GM21576 (cell line): ENCODE measurements around the gene SULT4A1.

Source experiments
- ATAC-seq: cut with Tn5 transposase; IDR thresholded peaks from one replicate; pipeline ENCODE4 v1.9.1; 2021; ENCODE audit warnings: mild to moderate bottlenecking, moderate library complexity; ENCODE audit not compliant: unreplicated experiment

The SULT4A1 gene

DNA sequence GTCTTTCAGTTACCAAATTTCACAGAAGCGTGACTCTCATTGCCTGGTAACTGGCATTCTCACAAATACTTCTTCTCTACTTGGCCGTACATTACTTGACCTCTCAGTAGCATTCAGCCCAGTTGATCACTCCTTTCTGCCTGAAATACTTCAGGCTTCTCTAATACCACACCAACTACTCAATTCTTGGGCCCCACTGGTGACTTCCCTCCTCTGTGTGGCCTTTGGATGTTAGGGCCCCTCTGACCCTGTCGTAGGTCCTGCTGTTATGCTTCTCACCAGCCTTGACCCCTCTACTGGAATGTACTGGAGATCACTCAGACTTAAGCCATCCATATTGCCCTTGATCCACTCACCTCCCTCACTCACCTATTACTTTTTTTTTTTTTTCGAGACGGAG lies 48.0 kb downstream of the SULT4A1 start:
- no peak for ATAC-seq

DNA sequence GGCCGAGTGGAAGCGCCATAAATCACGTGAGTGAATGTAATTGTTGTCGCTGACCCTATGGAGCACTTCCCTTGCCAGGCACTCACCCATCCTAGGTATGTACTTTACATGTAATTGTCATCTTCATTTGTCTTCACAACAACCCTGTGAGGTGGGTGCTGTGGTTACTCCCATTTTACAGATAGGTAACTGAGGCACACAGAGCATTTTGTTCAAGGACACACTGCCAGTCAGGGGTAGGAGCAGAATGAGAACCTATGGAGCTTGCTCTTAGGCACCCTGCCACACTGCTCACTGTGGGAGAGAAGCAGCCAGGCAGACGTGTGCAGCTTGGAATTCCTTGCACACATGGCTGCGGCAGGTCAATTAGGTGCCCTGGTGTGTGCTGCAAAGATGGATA lies 49.4 kb downstream of the SULT4A1 start:
- ATAC-seq: no peak

DNA sequence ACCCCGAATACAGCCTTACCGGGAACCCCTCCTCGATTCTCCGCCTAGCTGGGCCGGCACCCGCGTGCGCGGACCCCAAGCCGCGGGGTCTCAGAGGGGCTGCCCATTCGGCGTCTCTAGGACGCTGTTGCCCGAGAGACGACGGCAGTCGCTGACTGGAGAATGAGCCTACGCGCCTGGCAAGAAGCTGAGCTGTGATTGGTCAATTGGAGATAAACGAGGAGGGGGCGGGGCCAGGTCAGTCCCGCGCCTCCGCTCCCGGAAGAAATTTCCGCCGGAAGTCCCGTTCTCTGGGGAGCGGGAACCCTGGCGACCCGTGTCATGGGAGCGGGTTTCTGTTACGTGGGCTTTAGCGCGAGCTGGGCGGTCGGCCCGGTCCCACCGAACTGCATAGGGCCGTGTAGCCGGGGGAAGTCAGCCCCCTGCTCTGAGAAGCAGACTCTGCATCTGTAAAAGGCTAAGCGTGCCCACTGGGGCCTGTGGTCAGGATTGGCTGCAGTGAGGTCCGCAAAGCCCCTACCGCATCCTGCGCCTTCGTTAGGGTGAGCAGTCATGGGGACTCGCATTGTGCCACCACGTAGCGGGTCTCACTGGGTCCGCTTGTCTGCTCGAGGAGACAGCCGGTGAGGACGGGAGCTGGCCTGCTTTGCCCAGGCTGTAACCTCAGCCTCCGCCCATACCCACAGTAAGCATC lies 50.0 kb downstream of the SULT4A1 start, which contains the start of gene EFCAB6:
TSS of gene EFCAB6 (minus strand) at position 157 of the 694 bp plus-strand sequence. CDS start 29,987 bp downstream, outside the sequence.
- peak; percentile 80 for ATAC-seq

DNA sequence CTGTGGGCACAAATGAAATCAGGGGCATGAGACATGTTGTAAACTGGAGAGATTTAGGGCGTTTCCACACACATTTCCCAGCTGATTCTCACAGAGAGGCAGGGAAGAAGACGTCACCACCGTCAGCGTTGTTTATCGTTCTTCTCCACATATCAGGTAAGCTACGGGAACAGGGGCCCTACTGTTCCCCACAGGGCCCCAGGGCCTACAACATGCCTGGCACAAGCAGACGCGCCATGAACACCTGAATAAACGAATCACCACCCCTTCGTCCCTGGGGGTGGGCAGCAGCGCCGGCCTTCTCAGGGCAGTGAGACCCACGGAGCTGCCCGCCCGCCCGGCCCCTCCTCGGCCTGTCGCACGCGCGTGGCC lies 50.5 kb downstream of the SULT4A1 start:
- ATAC-seq: peak; percentile 11

DNA sequence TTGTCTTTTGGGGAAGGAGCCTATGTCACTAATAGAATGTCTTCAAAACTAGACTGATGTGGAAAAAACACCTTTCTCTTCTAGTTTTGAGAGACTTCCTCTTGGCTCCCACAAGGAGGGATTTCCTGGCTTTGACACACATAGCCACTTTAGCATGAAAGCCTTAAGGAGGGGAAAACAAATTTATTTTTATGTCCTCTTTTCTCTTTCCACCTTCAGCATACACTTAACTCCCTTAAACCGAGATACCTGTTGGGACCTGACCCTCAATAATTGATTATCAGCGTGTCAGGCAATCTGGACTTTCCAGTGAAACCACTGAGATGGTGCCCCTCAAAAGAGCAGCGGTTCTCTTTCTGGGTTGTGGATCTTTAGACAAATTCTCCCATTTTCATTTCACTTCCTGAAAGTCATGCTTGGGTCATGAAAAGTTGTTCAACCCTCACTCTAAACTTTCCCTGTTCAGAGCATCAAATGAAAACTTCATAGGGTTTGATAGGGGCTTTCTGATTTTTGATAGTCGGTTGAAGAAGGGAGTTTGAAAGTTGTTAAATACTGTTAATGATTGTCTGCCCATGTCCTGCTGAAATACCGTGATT lies 59.3 kb downstream of the SULT4A1 start:
- ATAC-seq: no peak

DNA sequence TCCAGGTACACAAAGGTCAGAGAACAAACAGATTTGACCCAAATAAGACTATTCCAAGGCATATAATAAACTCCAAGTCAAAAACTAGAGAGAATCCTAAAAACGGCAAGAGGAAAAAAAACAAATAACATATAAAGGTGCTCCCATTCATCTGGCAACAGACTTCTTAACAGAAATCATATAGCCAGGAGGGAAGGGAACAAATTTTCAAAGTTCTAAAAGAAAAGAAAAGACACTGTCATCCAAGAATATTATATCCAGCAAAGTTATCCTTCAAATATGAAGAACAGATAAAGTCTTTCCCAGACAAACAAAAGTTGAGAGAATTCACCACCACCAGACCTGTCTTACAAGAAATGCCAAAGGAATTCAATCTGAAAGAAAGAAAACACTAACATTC lies 61.3 kb downstream of the SULT4A1 start:
- ATAC-seq: no peak

DNA sequence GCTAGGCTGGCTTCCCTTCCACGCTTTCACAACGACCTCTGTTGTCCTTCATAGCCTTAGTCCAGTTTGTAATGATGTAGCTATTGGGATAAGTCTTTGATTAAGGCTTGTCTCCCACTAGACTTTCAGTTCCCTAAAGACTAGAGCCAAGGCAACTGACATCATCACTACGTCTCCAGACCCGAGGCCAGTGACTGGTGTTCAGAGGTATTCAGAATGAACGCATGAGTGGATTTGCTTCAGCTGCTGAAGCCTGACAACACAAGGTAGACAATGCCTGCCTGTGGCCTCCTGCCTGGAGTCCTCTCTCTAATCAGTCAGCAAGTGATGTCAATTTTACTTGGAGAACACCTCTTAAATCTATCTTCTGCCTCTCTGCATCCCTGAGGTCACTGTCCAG lies 63.8 kb downstream of the SULT4A1 start:
- ATAC-seq: no peak

DNA sequence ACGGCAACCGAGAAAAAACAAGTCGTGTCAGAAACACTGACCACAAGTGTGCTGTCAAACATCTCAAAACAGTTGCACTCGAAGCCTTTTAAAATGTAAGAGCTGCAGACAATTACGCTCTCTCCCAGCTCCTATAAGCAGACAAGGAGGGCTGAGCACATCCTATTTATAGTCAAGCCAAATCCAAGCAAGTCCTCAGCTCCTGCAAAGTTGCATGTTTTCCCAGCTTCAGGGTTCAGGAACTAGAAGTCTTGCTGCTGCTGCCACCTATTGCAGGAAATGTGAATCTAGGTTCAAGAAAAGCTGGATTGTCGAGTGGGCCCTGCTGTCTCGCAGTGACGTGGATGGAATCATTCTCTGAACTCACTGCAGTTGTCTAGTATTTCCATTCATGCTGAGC lies 65.7 kb downstream of the SULT4A1 start:
- ATAC-seq: no peak

DNA sequence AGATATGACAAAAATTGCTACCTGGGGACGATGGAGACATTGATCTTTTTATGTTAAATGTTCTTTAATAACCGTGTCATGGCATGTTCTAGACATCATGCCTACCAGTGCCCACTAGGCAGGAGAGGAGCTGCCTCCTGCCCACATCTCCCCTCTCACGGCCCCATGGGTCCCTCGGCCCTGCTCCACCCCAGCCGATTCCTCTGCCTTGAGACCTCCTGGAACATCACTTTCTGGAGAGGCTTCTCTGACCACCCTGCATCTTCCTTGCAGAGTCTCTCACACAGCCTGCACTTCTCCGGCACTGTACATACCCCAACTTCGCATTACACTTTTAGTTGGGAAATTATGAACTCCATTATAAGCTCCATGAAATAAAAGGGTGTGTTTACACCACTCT lies 67.0 kb downstream of the SULT4A1 start:
- ATAC-seq: no peak

DNA sequence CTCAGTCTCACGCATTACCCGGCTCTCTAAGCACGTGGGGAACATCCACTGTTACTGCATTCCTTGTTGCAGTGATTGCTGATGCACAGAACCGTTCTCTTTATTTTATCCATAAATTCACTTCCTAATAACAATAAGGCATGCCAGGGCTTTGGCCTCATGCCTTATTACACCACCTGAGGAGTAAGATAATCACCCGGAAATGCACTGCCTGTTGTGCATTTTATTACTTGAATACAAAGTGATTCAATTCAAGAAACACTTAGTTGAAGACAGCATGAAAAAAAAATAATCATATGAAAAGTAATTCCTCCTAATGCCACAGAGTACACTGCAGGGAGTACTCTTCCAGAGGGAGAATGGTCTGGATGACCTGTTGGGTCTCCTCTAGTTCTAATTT lies 69.4 kb downstream of the SULT4A1 start:
- ATAC-seq: no peak

DNA sequence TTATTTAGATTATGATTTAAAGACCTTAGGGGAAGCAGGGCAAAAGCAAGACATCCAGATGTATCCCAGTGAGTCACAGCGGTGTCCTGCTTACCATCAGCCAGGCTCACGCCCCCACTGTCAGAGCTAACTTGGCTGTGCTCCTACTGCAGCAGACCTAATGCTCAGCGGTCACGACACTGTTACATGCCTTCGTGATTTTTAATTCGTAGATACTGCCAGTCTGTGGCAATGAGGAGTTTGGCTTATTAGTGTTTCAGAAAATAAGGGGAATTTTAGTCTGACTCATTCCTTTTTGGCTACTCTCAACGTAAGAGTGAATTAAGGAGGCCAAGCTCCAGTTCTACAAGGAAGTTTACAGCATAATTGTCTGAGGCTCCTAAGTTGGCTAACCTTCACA lies 72.9 kb downstream of the SULT4A1 start:
- no peak for ATAC-seq

DNA sequence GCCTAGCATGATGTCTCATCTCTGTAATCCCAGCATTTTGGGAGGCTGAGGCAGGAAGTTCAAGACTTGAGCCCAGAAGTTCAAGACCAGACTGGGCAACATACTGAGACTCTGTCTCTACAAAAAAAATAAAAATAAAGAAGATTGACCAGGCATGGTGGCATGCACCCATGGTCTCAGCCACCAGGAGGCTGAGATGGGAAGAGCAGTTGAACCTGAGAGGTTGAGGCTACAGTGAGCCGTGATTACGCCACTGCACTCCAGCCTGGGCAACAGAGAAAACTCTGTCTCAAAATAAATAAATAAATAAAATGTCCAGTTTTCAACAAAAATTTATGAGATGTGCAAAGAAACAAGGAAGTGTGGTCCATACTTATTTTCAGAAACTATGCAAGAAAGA lies 78.5 kb downstream of the SULT4A1 start:
- ATAC-seq: no peak

DNA sequence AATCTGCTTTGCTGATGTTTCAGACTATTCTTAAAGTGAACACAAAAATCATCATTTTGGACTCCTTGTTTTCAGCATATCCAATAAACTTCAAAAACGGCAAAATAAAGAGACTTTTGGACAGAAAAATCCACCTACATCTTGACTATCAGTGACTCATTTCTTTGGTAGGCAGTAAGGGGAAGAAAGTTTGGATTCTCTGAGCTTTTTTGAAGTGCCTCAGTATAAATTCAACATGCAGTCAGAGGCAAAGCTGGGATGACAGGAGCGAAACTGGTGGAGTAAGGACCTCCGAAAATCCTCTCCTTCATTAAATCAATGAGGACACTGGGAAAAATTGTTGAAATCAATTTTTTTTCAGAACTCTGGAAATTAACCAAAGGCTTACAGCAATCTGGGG lies 79.9 kb downstream of the SULT4A1 start:
- no peak for ATAC-seq

DNA sequence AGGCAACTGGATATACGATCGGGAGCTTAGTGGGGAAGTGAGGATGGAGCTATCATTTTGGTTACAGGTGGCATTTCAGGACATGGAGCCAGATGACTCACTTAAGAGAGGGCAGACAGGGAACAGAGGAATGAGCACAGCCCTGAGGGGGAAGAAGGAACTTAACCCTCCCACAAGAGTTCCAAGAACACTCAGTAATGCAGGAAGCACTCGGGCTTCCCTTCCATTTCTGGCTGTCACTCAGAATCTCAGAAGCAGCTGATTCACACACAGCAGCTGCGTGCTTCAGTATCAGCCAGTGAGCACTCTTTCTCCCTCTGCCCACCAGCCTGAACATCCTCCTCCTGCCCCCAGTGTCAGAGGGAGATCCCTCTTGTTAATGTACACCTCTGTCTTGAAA lies 85.0 kb downstream of the SULT4A1 start:
- ATAC-seq: no peak

DNA sequence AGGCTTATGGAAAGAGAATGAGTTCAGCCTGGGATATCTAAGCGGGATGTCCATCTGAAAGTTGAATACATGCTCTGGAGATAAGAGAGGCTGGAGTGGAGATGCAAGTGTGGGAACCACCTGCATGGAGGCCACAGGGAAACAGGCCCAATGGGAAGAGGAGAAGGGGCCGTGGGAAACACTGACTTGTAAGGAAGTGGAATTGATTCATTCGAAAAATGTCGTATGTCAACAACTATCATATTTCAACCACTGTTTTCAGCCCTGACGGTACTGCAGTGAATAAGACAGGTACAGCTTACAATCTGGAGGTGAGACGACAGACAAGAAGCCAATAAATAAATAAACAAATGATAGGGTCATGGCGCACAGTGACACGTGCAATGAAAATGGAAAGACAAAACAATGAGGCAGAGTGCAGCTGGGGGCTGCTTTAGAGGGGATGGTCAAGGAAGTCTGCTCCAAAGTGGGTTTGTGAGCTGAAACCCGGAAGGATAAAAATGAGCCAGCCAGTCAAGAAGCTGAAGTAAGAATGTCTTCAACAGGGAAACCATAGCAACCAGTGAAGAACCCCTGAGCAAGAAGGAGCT lies 86.1 kb downstream of the SULT4A1 start:
- no peak for ATAC-seq
